ENCODE measurements around the gene NCF2. TPM values are rescaled to one million over a fixed set of nuclear protein-coding genes. Genes with fewer than 3 reads are reported as not detected.

The NCF2 gene
- total RNA-seq, 1 experiment from 2014 or later = 65.5 TPM

- no TSS peak for BruUV-seq (replicated peaks)
These were observed 11.4 kb downstream of the NCF2 start for GRCh38 chr1:183578856-183579255.

GRCh38 chr1:183577897-183578465, 12.3 kb downstream of the NCF2 start:
- H2AFZ ChIP-seq = no peak overlapping the region
- no peaks in the 10 kb centered on the region for H3K9me3 ChIP-seq (ENCODE audit: insufficient read depth, low read depth)
- H4K20me1 ChIP-seq (ENCODE audit: insufficient read depth) = no peaks in the 10 kb centered on the region
- no TSS peak for BruUV-seq (replicated peaks)
- no peaks in the 10 kb centered on the region; the same call in 1 of the 2 replicates for H3F3A ChIP-seq (ENCODE audit: insufficient read depth, low read depth)
- TF ChIP-seq CTCF (conservative IDR thresholded peaks at IDR 0.05) = no peak
- TF ChIP-seq EZH2 (IDR thresholded peaks at IDR 0.05; ENCODE audit: low read depth) = no peak
- H3K4me1 ChIP-seq (replicated peaks; ENCODE audit: insufficient read depth) = no peaks in the 10 kb centered on the region
- no peak overlapping the region for H3K4me2 ChIP-seq
- H3K4me3 ChIP-seq = no peak overlapping the region
- CTCF ChIA-PET = interaction anchor here (1.1 kb wide), 1 partner anchor 13 kb away, joined by 6 read pairs; no protein-coding TSS in a partner anchor
- DNase-seq = no peak
- intact Hi-C loops (cut with micrococcal nuclease; ENCODE audit: unreplicated experiment) = no loop called here
- H3K36me3 ChIP-seq (ENCODE audit: low read depth) = no peaks in the 10 kb centered on the region
- no peaks in the 10 kb centered on the region for H3K9me2 ChIP-seq (ENCODE audit: insufficient read depth)
- no peaks in the 10 kb centered on the region for H3K79me2 ChIP-seq (ENCODE audit: low read depth)
- H3K27me3 ChIP-seq (ENCODE audit: insufficient read depth, low read depth) = no peaks in the 10 kb centered on the region
- no peak overlapping the region for H3K27ac ChIP-seq
- POLR2A ChIA-PET (ENCODE audit: unreplicated experiment) = interaction anchor here (0.5 kb wide), 1 partner anchor 353 kb away, joined by 15 read pairs; no protein-coding TSS in a partner anchor

More at GRCh38 chr1:183578856-183579255, 11.4 kb downstream of the NCF2 start:
- H4K20me1 ChIP-seq (ENCODE audit: insufficient read depth) = no peaks in the 10 kb centered on the region
- no peak for DNase-seq
- TF ChIP-seq EZH2 (IDR thresholded peaks at IDR 0.05; ENCODE audit: low read depth) (no peak), CTCF (conservative IDR thresholded peaks at IDR 0.05) (no peak)
- no peak overlapping the region for H3K4me3 ChIP-seq
- no peaks in the 10 kb centered on the region; the same call in 1 of the 2 replicates for H3F3A ChIP-seq (ENCODE audit: insufficient read depth, low read depth)
- H3K27me3 ChIP-seq (ENCODE audit: insufficient read depth, low read depth) = no peaks in the 10 kb centered on the region
- H3K4me2 ChIP-seq = no peak overlapping the region
- POLR2A ChIA-PET (ENCODE audit: unreplicated experiment) = interaction anchor here (0.5 to 0.9 kb wide), 2 partner anchors 10 to 456 kb away, joined by 4 to 13 read pairs; no protein-coding TSS in a partner anchor
- no peaks in the 10 kb centered on the region for H3K9me3 ChIP-seq (ENCODE audit: insufficient read depth, low read depth)
- H3K9me2 ChIP-seq (ENCODE audit: insufficient read depth) = no peaks in the 10 kb centered on the region
- no peaks in the 10 kb centered on the region for H3K4me1 ChIP-seq (replicated peaks; ENCODE audit: insufficient read depth)
- H3K27ac ChIP-seq = no peak overlapping the region
- H3K36me3 ChIP-seq (ENCODE audit: low read depth) = no peaks in the 10 kb centered on the region
- no peaks in the 10 kb centered on the region for H3K79me2 ChIP-seq (ENCODE audit: low read depth)
- intact Hi-C loops (cut with micrococcal nuclease; ENCODE audit: unreplicated experiment) = no loop called here
- no peak overlapping the region for H2AFZ ChIP-seq
- CTCF ChIA-PET = interaction anchor here (1.1 kb wide), 1 partner anchor 13 kb away, joined by 6 read pairs; no protein-coding TSS in a partner anchor

- no peaks in the 10 kb centered on the region for H3K9me2 ChIP-seq (ENCODE audit: insufficient read depth)
- no peaks in the 10 kb centered on the region for H4K20me1 ChIP-seq (ENCODE audit: insufficient read depth)
- ChIA-PET POLR2A (ENCODE audit: unreplicated experiment) (no interaction called here), CTCF (no interaction called here)
- H3K79me2 ChIP-seq (ENCODE audit: low read depth) = no peaks in the 10 kb centered on the region
- H3K36me3 ChIP-seq (ENCODE audit: low read depth) = no peaks in the 10 kb centered on the region
- intact Hi-C loops (cut with micrococcal nuclease; ENCODE audit: unreplicated experiment) = no loop called here
- no peak overlapping the region for H2AFZ ChIP-seq
- no peaks in the 10 kb centered on the region; the same call in 1 of the 2 replicates for H3F3A ChIP-seq (ENCODE audit: insufficient read depth, low read depth)
- no peaks in the 10 kb centered on the region for H3K27me3 ChIP-seq (ENCODE audit: insufficient read depth, low read depth)
- TF ChIP-seq EZH2 (IDR thresholded peaks at IDR 0.05; ENCODE audit: low read depth) (no peak), CTCF (conservative IDR thresholded peaks at IDR 0.05) (no peak)
- no peak overlapping the region for H3K4me3 ChIP-seq
- no peaks in the 10 kb centered on the region for H3K4me1 ChIP-seq (replicated peaks; ENCODE audit: insufficient read depth)
- no peaks in the 10 kb centered on the region for H3K9me3 ChIP-seq (ENCODE audit: insufficient read depth, low read depth)
- no peak overlapping the region for H3K27ac ChIP-seq
- no peak overlapping the region for H3K4me2 ChIP-seq
- DNase-seq = no peak
- no TSS peak for BruUV-seq (replicated peaks)
These were observed 13.7 kb downstream of the NCF2 start for GRCh38 chr1:183576537-183576936.
